GM10266 (cell line): ENCODE measurements around the gene JUND.
A peak's percentile ranks its signal among the peaks of the same experiment; 100 is the strongest.

Experiments
- DNase-seq: peaks from one replicate; pipeline ENCODE4 v3.0.0; 2012; ENCODE audit errors: extremely low spot score
- TF ChIP-seq, protein P1 (sequence below): IDR thresholded peaks from 2 replicates; pipeline ENCODE4 v1.5.1; 2012; ENCODE audit warnings: mild to moderate bottlenecking, low read depth; ENCODE audit not compliant: control insufficient read depth, insufficient read depth; ENCODE audit errors: missing control alignments

The JUND gene

DNA sequence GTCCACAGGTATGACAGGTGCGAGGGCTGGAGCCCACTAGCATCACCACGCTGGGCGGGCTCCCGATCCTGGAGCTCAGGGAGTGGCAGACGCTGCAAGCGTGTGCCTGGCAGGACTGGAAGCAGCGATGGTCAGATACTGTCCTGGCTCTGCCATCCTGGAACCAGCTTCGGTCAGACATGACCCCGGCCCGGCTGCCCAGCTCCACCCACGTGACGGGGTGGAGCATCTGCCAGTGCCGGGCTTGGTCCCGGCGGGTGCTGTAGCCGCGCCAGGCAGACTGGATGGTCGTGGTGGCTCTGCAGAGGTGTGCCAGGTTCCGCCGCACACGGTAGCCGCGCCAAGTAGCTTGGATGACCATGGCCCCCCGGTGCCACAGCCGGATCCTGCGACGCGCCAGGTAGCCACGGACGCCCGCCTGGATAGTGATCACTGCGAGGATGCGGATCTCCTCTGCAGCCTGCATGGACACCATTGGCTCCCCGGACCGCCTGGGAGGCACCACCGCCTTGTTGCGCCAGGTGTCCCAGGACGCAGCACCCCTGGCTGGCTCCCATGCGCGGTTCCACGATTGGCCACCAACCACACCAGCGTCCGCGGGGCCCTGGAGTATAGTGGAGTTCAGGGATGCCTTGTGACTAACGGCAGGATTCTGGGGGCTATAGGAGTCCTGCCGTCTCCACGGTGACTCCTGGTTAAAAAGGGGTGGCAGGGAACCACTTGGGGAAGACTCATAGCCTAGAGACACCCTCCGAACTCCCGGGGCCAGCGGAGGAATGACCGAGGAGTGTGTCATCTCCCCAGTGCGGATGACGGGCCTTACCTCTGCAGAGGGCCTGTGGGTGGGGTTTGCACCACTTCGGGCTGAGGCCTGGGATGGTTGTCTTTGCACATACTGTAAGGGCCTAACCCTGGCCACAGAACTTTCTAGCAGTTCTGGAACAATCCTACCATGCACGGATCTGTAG, 23.6 kb downstream of the JUND start:
- TF ChIP-seq, protein P1, sequence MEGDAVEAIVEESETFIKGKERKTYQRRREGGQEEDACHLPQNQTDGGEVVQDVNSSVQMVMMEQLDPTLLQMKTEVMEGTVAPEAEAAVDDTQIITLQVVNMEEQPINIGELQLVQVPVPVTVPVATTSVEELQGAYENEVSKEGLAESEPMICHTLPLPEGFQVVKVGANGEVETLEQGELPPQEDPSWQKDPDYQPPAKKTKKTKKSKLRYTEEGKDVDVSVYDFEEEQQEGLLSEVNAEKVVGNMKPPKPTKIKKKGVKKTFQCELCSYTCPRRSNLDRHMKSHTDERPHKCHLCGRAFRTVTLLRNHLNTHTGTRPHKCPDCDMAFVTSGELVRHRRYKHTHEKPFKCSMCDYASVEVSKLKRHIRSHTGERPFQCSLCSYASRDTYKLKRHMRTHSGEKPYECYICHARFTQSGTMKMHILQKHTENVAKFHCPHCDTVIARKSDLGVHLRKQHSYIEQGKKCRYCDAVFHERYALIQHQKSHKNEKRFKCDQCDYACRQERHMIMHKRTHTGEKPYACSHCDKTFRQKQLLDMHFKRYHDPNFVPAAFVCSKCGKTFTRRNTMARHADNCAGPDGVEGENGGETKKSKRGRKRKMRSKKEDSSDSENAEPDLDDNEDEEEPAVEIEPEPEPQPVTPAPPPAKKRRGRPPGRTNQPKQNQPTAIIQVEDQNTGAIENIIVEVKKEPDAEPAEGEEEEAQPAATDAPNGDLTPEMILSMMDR = no peak
- DNase-seq = no peak

DNA sequence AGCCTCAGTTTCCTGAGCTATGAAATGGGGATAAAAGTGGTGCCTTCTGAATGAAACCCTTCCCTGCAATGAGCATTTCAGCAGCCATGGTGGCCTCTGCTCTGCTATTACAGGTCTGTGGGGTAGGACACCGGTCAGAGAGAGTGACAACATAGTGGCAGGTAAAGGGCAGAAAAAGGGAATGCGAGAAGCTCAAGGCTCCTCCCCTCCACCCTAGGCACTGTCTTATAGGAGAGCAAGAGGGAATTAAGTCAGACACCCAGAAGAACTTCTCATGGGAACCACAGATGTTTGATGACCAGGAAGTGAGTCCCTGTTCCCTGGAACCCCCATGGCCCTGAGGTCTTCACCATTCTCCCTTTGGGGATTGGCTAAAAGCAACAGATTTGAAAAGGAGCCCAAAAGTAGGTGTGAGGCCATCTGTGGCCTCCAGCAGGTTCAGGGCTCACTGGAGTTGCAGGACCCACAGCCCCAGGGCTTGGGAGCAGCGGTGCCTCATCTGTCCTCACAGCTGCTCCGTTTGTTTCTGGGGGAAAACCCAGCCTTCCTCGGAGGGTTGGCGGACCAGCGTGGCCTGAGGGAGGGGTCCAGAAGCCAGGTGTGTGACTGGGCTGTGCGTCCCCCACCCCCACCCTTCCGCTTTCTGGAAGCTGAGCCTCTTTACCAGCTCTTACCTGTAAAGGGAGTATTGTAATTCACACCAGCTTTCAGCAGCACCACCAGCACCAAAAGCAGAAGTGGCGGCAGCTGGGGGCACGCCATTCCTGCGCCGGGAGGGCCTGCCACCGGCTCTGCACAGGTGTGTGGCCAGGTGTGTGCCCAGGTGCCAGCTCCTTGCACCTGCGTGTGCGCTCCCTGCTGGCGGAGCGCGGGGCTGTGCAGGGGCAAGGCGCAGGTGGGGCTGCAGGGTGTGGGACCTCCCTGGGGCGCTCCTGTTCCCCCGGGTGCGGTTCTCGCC, 26.6 kb downstream of the JUND start:
- TF ChIP-seq, protein P1 = peak; percentile 19
- no peak for DNase-seq

DNA sequence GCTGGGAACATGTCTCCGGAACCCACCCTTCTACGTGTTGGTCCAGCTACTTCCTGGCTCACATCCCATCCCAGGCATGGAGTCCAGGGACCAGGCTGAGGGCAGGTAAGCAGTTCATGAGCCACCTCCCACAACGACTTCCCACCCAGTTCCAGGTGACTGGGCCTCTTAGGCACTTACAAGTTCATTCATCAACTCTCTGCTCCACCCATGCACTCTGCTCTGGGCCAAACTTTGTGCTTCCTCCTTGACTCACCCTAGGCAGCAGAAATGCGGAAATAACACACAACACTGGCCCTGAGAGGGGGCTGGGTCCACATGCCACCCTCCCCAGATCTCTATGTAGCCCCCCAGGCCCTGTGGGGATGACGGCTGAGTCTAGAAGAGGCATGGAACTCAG, 27.7 kb downstream of the JUND start:
- DNase-seq = no peak
- TF ChIP-seq, protein P1 = no peak

DNA sequence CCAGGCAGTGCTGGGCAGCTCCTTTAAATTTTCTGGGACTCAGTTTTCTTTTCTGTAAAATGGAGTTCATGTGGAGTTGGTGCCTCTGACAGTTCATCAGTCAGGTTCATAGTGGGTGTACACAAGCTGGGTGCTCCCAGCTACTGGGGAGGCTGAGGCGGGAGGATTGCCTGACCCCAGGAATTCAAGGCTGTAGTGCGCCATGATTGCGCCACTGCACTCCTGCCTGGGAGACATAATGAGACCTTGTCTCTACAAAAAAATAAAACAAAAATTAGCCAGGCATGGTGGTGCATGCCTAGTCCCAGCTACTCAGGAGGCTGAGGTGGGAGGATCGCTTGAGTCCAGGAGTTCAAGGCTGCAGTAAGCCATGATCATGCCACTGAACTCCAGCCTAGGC, 28.3 kb downstream of the JUND start:
- TF ChIP-seq, protein P1 = no peak
- DNase-seq = no peak

DNA sequence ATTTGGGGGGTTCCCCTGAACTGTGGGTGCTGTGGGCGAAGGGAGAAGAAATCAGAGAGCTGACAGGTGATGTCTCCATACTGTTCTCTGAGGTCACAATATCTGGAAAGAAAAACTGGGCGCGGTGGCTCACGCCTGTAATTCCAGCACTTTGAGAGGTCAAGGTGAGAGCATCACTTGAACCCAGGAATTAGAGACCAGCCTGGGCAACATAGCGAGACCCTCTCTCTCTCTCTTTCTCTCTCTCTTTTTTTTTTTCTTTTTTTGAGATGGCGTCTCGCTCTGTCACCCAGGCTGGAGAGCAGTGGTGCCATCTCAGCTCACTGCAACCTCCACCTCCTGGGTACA, 29.1 kb downstream of the JUND start:
- TF ChIP-seq, protein P1 = no peak
- DNase-seq = no peak

DNA sequence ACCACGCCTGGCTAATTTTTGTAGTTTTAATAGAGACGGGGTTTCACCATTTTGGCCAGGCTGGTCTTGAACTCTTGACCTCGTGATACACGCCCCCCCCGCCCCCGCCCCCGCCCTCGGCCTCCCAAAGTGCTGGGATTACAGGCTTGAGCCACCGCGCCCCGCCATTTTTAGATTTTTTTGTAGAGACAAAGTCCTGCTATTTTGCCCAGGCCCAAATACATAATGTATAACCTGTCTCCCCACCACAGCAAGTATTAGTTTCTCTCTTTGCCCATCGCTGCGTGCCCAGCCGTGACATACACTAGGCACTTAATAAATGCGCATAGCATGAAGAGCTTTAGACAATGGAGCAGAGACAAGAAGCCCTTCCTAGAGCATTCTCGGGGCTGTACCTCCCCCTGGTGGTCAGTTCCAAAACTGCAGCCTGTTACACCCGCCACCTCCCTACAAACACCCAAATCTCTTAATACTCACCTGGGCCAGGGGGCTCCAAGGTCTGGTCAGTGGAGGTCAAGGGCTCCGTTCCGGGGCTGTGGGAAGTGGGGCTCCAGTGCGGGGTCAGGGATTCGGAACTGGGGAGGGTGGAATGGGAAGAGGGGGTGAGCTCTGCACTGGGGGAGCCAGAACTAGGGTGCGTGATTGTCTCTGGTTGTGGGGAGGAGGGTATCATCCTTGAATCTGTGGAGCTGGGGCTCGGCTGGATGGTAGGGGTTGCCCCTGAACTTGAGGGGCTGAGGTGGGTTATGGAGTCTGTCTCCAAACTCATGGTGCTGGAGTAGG, 29.6 kb downstream of the JUND start:
- DNase-seq = peak; percentile 91
- TF ChIP-seq, protein P1 = peak; percentile 93
